ENCODE results near the gene C9orf78. TPM values are rescaled to one million over a fixed set of nuclear protein-coding genes. Genes with fewer than 3 reads are reported as not detected.

C9orf78 gene
- polyA plus RNA-seq, 1 donor (not counting 4 experiments of a cell fraction or from before 2014, with no cell fraction given), result 66.5 TPM

DNA sequence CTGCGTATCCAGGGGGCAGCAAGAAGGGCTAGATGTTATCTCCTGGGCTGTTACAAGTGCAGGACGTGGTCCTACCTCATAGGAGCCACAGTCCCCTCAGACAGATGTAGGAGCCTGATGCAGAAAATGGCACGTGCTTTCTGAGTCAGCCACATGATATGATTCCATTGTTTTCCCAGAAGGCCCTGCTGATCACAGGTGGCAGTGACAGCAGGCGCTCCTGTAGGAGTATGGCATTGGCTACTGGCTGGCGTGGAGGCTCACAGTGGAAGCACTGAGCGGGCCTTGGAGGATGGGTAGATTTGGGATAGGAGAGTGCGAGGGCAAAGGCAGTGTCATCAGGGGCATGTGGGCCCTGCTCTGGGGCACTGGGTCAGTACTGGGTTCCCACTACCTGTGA is 22.1 kb upstream of the C9orf78 start:
- TF ChIP-seq, protein P1, sequence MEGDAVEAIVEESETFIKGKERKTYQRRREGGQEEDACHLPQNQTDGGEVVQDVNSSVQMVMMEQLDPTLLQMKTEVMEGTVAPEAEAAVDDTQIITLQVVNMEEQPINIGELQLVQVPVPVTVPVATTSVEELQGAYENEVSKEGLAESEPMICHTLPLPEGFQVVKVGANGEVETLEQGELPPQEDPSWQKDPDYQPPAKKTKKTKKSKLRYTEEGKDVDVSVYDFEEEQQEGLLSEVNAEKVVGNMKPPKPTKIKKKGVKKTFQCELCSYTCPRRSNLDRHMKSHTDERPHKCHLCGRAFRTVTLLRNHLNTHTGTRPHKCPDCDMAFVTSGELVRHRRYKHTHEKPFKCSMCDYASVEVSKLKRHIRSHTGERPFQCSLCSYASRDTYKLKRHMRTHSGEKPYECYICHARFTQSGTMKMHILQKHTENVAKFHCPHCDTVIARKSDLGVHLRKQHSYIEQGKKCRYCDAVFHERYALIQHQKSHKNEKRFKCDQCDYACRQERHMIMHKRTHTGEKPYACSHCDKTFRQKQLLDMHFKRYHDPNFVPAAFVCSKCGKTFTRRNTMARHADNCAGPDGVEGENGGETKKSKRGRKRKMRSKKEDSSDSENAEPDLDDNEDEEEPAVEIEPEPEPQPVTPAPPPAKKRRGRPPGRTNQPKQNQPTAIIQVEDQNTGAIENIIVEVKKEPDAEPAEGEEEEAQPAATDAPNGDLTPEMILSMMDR (optimal IDR thresholded peaks at IDR 0.05 in 1 of 3, IDR thresholded peaks at IDR 0.05 in 1 of 3, conservative IDR thresholded peaks at IDR 0.05 in 1 of 3; ENCODE audit: extremely low read depth in 1 of 3, insufficient read depth in 2 of 3, low read length in 3 of 3), result no peak
- TF ChIP-seq EZH2 (IDR thresholded peaks at IDR 0.05; ENCODE audit: low read length), result no peak
- no peaks in the 10 kb centered on the region for H4K20me1 ChIP-seq (ENCODE audit: control insufficient read depth, extremely low read depth, insufficient read depth, low read length)
- no peaks in the 10 kb centered on the region for H3K9me3 ChIP-seq (ENCODE audit: control insufficient read depth, low read depth, low read length)
- no peaks in the 10 kb centered on the region for H3K27me3 ChIP-seq (ENCODE audit: control insufficient read depth, extremely low read depth, insufficient read depth, low read length)
- H3K36me3 ChIP-seq (ENCODE audit: control insufficient read depth in 2 of 2, extremely low read depth in 1 of 2, insufficient read depth in 2 of 2, low read length in 2 of 2), result peaks cover 19 to 23% of the 10 kb centered on the region in 2 experiments
- no peaks in the 10 kb centered on the region for H3K4me1 ChIP-seq (ENCODE audit: control insufficient read depth, extremely low read depth, insufficient read depth, low read length)
- H3K27ac ChIP-seq (ENCODE audit: control insufficient read depth, insufficient read depth, low read length), result no peak overlapping the region
- no peaks in the 10 kb centered on the region for H3K79me2 ChIP-seq (ENCODE audit: control insufficient read depth, insufficient read depth, low read length)
- no peak overlapping the region for H3K4me3 ChIP-seq (ENCODE audit: control insufficient read depth in 2 of 3, extremely low read depth in 1 of 3, insufficient read depth in 2 of 3, low read depth in 1 of 3, low read length in 3 of 3)
- no peak overlapping the region for H3K4me2 ChIP-seq (ENCODE audit: control insufficient read depth, extremely low read depth, insufficient read depth, low read depth, low read length)
- dilution Hi-C loops (cut with MboI; ENCODE audit: extremely low pct_ligation_motif_present, low sequenced_read_pairs), result no loop called here
- H3K9me1 ChIP-seq (ENCODE audit: control insufficient read depth, extremely low read depth, insufficient read depth, low read length), result no peaks in the 10 kb centered on the region
- no peak overlapping the region for H2AFZ ChIP-seq (ENCODE audit: control insufficient read depth, low read length)
- H3K9ac ChIP-seq (ENCODE audit: control insufficient read depth, extremely low read depth, insufficient read depth, low read length), result no peak overlapping the region
- DNase-seq (ENCODE audit: low read depth, low spot score) (no peak), FAIRE-seq (no peak)

DNA sequence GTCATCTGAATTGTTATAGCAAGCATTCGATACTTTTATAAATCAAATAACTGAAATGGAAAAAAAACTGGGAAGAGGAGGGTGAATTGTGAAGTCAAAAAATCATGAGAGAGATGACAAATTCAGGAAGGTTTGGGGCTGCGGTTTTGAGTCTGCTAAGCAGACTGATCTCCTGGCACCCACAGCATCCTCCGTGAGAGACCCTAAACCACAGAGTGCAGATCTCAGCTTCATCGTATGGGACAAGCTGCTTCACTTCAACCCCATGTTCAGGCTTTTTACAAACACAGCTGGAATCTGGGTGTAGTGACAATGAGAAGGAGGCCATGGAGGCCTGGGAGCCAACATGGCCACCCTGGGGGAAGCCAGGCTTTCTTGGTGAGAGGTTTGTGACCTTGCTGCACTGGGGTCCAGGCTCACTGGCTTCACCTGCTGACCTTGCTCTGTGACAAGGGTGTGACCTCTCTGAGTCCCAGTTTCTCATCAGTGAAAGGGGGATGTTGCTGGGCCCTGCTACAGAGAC is 19.6 kb upstream of the C9orf78 start:
- no peak overlapping the region for H2AFZ ChIP-seq (ENCODE audit: control insufficient read depth, low read length)
- TF ChIP-seq EZH2 (IDR thresholded peaks at IDR 0.05; ENCODE audit: low read length), result no peak
- TF ChIP-seq, protein P1 (optimal IDR thresholded peaks at IDR 0.05 in 1 of 3, IDR thresholded peaks at IDR 0.05 in 1 of 3, conservative IDR thresholded peaks at IDR 0.05 in 1 of 3; ENCODE audit: extremely low read depth in 1 of 3, insufficient read depth in 2 of 3, low read length in 3 of 3), result no peak
- H3K4me2 ChIP-seq (ENCODE audit: control insufficient read depth, extremely low read depth, insufficient read depth, low read depth, low read length), result no peak overlapping the region
- no peaks in the 10 kb centered on the region for H3K9me3 ChIP-seq (ENCODE audit: control insufficient read depth, low read depth, low read length)
- no peaks in the 10 kb centered on the region for H4K20me1 ChIP-seq (ENCODE audit: control insufficient read depth, extremely low read depth, insufficient read depth, low read length)
- H3K27me3 ChIP-seq (ENCODE audit: control insufficient read depth, extremely low read depth, insufficient read depth, low read length), result no peaks in the 10 kb centered on the region
- FAIRE-seq (no peak), DNase-seq (ENCODE audit: low read depth, low spot score) (no peak)
- no peaks in the 10 kb centered on the region for H3K79me2 ChIP-seq (ENCODE audit: control insufficient read depth, insufficient read depth, low read length)
- peaks cover 13 to 28% of the 10 kb centered on the region in 2 experiments for H3K36me3 ChIP-seq (ENCODE audit: control insufficient read depth in 2 of 2, extremely low read depth in 1 of 2, insufficient read depth in 2 of 2, low read length in 2 of 2)
- H3K4me3 ChIP-seq (ENCODE audit: control insufficient read depth in 2 of 3, extremely low read depth in 1 of 3, insufficient read depth in 2 of 3, low read depth in 1 of 3, low read length in 3 of 3), result no peak overlapping the region
- H3K9me1 ChIP-seq (ENCODE audit: control insufficient read depth, extremely low read depth, insufficient read depth, low read length), result no peaks in the 10 kb centered on the region
- no peaks in the 10 kb centered on the region for H3K4me1 ChIP-seq (ENCODE audit: control insufficient read depth, extremely low read depth, insufficient read depth, low read length)
- H3K9ac ChIP-seq (ENCODE audit: control insufficient read depth, extremely low read depth, insufficient read depth, low read length), result no peak overlapping the region
- dilution Hi-C loops (cut with MboI; ENCODE audit: extremely low pct_ligation_motif_present, low sequenced_read_pairs), result no loop called here
- H3K27ac ChIP-seq (ENCODE audit: control insufficient read depth, insufficient read depth, low read length), result no peak overlapping the region
